Esophagus squamous epithelium (tissue), 5 donors: ENCODE measurements around the gene PM20D2. TPM values are rescaled to one million over a fixed set of nuclear protein-coding genes. Genes with fewer than 3 reads are reported as not detected.

Experiments
- DNase-seq: peaks from one replicate; lab custom pipeline; 2025; lab: John Stamatoyannopoulos, UW
- H3K27ac ChIP-seq, 4 donors: fragments of 200-600 bp; sonication (generic); one replicate each; pipeline ENCODE4 v1.5.1; 2016 to 2019; ENCODE audit warnings: mild to moderate bottlenecking in 1 of 4
- H3K27me3 ChIP-seq, 4 donors: fragments of 200-600 bp; sonication (generic); 1 replicate in 3 of 4; 2 replicates in 1 of 4; pipeline versions ENCODE4 v1.5.1 to v1.6.0; 2017 to 2021; ENCODE audit warnings: antibody characterized with exemption in 1 of 4
- H3K36me3 ChIP-seq, 3 donors: fragments of 200-600 bp; sonication (generic); one replicate each; pipeline ENCODE4 v1.5.1; 2016 to 2019
- H3K4me1 ChIP-seq, 3 donors: fragments of 200-600 bp; sonication (generic); one replicate each; pipeline ENCODE4 v1.5.1; 2017 to 2019
- H3K4me3 ChIP-seq, 4 donors: fragments of 200-600 bp; sonication (generic); 1 replicate in 3 of 4; 2 replicates in 1 of 4; pipeline ENCODE4 v1.5.1; 2016 to 2019; ENCODE audit warnings: mild to moderate bottlenecking in 2 of 4, moderate library complexity in 1 of 4
- H3K9me3 ChIP-seq, 3 donors: fragments of 200-600 bp; sonication (generic); one replicate each; pipeline ENCODE4 v1.5.1; 2016 to 2019
- POLR2A ChIP-seq, 4 donors: fragments of 450-650 bp; IDR thresholded peaks; one replicate each; pipeline ENCODE4 v1.6.1; 2017; ENCODE audit warnings: antibody characterized with exemption in 4 of 4, mild to moderate bottlenecking in 4 of 4, moderate library complexity in 3 of 4
- WGBS, 2 donors: methylation state at CpG; one replicate each; pipeline ENCODE4 v1.1.5; 2018; 5-methylcytosine and 5-hydroxymethylcytosine counted together
- intact Hi-C: fragments of 100-400 bp; cut with DNase I; formaldehyde crosslinking; loops from one replicate; pipeline ENCODE4 v1.15.0; 2022
- total RNA-seq, 4 donors: library from RNA; depleted of rRNA; stranded (reverse); fragments of >200 nt; gene quantifications; one replicate each; pipeline ENCODE4 v1.1.0, GENCODE V29; 2016
- TF ChIP-seq, protein P1 (sequence below), 6 experiments: fragments of 450-650 bp in 4 of 6; fragments of 200-600 bp in 2 of 6; sonication (generic) in 2 of 6; IDR thresholded peaks; one replicate each; pipeline ENCODE4 v1.5.1; 2016 to 2019; ENCODE audit warnings: antibody characterized with exemption in 6 of 6, mild to moderate bottlenecking in 4 of 6, moderate library complexity in 4 of 6
- donor health status: DM: yes; HTN: yes; CAD: no.

Gene PM20D2
- total RNA-seq, 4 donors from 2014 or later, result 11.9 to 19.0 (median 17.8) TPM

DNA sequence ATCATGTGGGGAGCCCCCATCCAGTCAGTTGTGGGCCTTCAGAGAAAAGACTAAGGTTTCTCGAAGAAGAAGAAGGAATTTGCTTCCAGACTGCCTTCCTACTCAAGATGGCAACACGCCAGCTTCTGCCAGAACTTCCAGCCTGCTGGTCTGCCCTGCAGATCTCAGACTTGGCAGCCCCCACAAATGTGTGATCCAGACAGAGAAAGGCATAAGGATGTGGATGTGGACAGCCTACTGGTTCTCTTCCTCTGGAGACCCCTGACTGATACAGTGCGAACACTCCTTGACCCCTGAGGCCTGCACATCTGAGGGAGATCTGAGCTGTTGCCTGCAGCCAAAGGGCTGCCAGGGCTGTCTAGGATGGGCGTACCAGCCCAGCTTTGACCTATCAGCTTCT, 62.7 kb downstream of the PM20D2 start:
- WGBS, 2 donors, result 46 to 84% methylated on average over 3 to 4 of the region's 4 CpGs
- Histone ChIP-seq H3K4me3 (no peak overlapping the region), H3K36me3 (no peaks in the 10 kb centered on the region), H3K27me3 (no peaks in the 10 kb centered on the region), H3K4me1 (no peaks in the 10 kb centered on the region), H3K27ac (no peak overlapping the region), H3K9me3 (no peaks in the 10 kb centered on the region)
- intact Hi-C loops, result no loop called here
- TF ChIP-seq, protein P1, sequence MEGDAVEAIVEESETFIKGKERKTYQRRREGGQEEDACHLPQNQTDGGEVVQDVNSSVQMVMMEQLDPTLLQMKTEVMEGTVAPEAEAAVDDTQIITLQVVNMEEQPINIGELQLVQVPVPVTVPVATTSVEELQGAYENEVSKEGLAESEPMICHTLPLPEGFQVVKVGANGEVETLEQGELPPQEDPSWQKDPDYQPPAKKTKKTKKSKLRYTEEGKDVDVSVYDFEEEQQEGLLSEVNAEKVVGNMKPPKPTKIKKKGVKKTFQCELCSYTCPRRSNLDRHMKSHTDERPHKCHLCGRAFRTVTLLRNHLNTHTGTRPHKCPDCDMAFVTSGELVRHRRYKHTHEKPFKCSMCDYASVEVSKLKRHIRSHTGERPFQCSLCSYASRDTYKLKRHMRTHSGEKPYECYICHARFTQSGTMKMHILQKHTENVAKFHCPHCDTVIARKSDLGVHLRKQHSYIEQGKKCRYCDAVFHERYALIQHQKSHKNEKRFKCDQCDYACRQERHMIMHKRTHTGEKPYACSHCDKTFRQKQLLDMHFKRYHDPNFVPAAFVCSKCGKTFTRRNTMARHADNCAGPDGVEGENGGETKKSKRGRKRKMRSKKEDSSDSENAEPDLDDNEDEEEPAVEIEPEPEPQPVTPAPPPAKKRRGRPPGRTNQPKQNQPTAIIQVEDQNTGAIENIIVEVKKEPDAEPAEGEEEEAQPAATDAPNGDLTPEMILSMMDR (IDR thresholded peaks at IDR 0.05), result no peak
- TF ChIP-seq POLR2A (IDR thresholded peaks at IDR 0.05), result no peak
- no peak for DNase-seq

DNA sequence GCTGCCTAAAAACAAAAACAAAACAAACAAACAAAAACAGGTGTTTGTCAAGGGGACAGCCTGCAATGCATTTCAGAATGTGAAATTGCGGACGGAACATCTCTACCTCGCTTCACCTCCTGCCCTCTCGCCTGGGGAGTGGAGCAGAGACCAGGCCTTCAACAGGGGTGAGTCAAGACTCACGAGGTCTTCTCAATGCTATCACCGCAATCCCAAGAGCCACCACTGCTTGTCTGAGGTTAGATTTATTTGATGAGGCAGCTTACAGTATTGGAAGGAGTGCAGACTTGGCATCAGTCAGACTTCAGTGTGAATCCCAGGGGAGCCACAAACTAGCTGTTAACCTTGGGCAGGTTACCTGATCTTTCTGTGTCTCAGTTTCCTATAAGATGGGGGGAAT, 63.6 kb downstream of the PM20D2 start:
- no peaks in the 10 kb centered on the region for H3K36me3 ChIP-seq
- no peak overlapping the region for H3K4me3 ChIP-seq
- TF ChIP-seq POLR2A (IDR thresholded peaks at IDR 0.05), result no peak
- TF ChIP-seq, protein P1 (IDR thresholded peaks at IDR 0.05), result no peak
- H3K27me3 ChIP-seq, result no peaks in the 10 kb centered on the region
- no peak overlapping the region for H3K27ac ChIP-seq
- intact Hi-C loops, result no loop called here
- no peaks in the 10 kb centered on the region for H3K9me3 ChIP-seq
- DNase-seq, result no peak
- WGBS, 2 donors, result 89 to 92% methylated on average over 6 of the region's 6 CpGs
- H3K4me1 ChIP-seq, result no peaks in the 10 kb centered on the region

DNA sequence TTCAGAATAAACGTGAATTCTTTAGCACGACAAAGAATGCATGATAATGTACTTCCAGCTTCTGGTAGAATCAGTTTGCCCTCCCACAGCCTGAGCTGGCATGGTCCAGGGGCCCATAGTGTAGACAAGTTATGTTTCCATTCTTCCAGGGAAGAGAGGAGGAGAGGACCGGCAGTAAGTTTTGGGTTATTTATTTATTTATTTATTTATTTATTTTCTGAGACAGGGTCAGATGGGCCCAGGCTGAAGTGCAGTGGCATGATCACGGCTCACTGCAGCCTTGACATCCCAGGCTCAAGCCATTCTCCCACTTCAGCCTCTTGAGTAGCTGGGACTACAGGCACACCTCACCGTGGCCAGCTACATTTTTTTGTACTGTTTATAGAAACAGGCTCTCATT, 66.6 kb downstream of the PM20D2 start:
- Histone ChIP-seq H3K36me3 (no peaks in the 10 kb centered on the region), H3K27ac (no peak overlapping the region), H3K27me3 (no peaks in the 10 kb centered on the region), H3K9me3 (no peaks in the 10 kb centered on the region), H3K4me3 (no peak overlapping the region), H3K4me1 (no peaks in the 10 kb centered on the region)
- TF ChIP-seq, protein P1 (IDR thresholded peaks at IDR 0.05), result no peak
- TF ChIP-seq POLR2A (IDR thresholded peaks at IDR 0.05), result no peak
- intact Hi-C loops, result no loop called here
- no peak for DNase-seq
- 48 to 70% methylated on average over 3 to 5 of the region's 5 CpGs for WGBS, 2 donors

DNA sequence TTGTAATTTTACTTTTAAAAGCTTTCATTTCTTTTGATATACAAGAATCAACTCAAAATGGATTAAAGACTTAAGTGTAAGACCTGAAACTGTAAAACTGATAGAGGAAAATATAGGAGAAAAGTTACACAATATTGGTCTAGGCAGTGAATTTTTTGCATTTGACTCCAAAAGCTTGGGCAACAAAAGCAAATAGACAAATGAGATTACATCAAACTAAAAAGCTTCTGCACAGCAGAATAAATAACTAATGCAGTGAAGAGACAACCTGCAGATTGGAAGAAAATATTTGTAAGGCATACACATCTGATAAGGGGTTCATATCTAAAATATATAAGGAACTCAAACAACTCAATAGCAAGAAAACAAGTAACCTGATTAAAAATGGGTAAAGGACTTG, 68.3 kb downstream of the PM20D2 start:
- Histone ChIP-seq H3K4me3 (no peak overlapping the region), H3K4me1 (no peaks in the 10 kb centered on the region), H3K9me3 (no peaks in the 10 kb centered on the region), H3K27ac (no peak overlapping the region), H3K36me3 (no peaks in the 10 kb centered on the region), H3K27me3 (no peaks in the 10 kb centered on the region)
- TF ChIP-seq POLR2A (IDR thresholded peaks at IDR 0.05), result no peak
- TF ChIP-seq, protein P1 (IDR thresholded peaks at IDR 0.05), result no peak
- DNase-seq, result no peak
- intact Hi-C loops, result no loop called here

Other genes starting within 250 kb of the PM20D2 start
- 10 to 100 TPM in 3 of 4 donors, 1 to 10 TPM in 1; 8.3 to 22.3 (median 18.3) TPM for gene RNGTT, start 182.4 kb upstream of the PM20D2 start, total RNA-seq
- 100 to 1,000 TPM in 1 of 4 donors, 10 to 100 TPM in 3; 55.0 to 168 (median 85.4) TPM for gene PNRC1, start 65.3 kb upstream of the PM20D2 start, total RNA-seq
- gene SRSF12, start 28.0 kb upstream of the PM20D2 start, total RNA-seq, result under 1 TPM; 0.19 to 0.44 (median 0.38) TPM
- 1 to 10 TPM in 1 of 4 donors, not detected in 3; 1.5 TPM for gene GABRR1, start 71.3 kb downstream of the PM20D2 start, total RNA-seq
- under 1 TPM in 1 of 4 donors, not detected in 3; 0.19 TPM for gene GABRR2, start 169.2 kb downstream of the PM20D2 start, total RNA-seq
- 10 to 100 TPM; 27.2 to 37.3 (median 29.9) TPM for gene UBE2J1, start 206.7 kb downstream of the PM20D2 start, total RNA-seq